Activated CD4-positive, alpha-beta memory T cell treated with anti-CD3 and anti-CD28 coated beads for 36 hours (primary cell): ENCODE data around the gene CLTCL1. TPM values are rescaled to one million over a fixed set of nuclear protein-coding genes. Genes with fewer than 3 reads are reported as not detected.
"Not testable (repeated sequence)": the region's sequence is repeated elsewhere in the genome, so short reads cannot be mapped to it uniquely, and the experiment has no call there.

Source experiments
- CTCF ChIA-PET: fragments of 350-600 bp; sonication (Branson Sonifier 250); formaldehyde crosslinking; loops from one replicate; lab custom pipeline; 2021; ENCODE audit warnings: antibody characterized with exemption, inconsistent platforms; lab: Charles Lee
- POLR2A ChIA-PET: fragments of 350-600 bp; sonication (Branson Sonifier 250); formaldehyde crosslinking; loops from one replicate; lab custom pipeline; 2021; ENCODE audit warnings: antibody characterized with exemption; lab: Charles Lee
- DNase-seq: peaks from one replicate; pipeline ENCODE4 v3.0.0-alpha.2; 2020
- H3K27ac Mint-ChIP-seq: one replicate; pipeline ENCODE4 v1.8.0; 2021; ENCODE audit warnings: mixed read lengths
- H3K27me3 Mint-ChIP-seq: one replicate; pipeline ENCODE4 v1.8.0; 2021; ENCODE audit warnings: mixed read lengths
- H3K36me3 Mint-ChIP-seq: one replicate; pipeline ENCODE4 v1.8.0; 2021; ENCODE audit warnings: mixed read lengths
- H3K4me1 Mint-ChIP-seq: one replicate; pipeline ENCODE4 v1.8.0; 2021; ENCODE audit warnings: low read depth, mixed read lengths
- H3K4me3 Mint-ChIP-seq: one replicate; pipeline ENCODE4 v1.8.0; 2021; ENCODE audit warnings: mild to moderate bottlenecking, mixed read lengths
- H3K9me3 Mint-ChIP-seq: one replicate; pipeline ENCODE4 v1.8.0; 2021; ENCODE audit warnings: mixed read lengths
- intact Hi-C: fragments of 100-400 bp; cut with micrococcal nuclease; formaldehyde crosslinking; loops from one replicate; pipeline ENCODE4 v1.15.1; 2023
- total RNA-seq, 2 experiments: library from RNA; stranded (reverse); gene quantifications; one replicate each; pipeline ENCODE4 v1.2.3, GENCODE V29; 2021

Gene CLTCL1
- total RNA-seq, 2 experiments from 2014 or later, result 1.1 to 1.6 TPM

DNA sequence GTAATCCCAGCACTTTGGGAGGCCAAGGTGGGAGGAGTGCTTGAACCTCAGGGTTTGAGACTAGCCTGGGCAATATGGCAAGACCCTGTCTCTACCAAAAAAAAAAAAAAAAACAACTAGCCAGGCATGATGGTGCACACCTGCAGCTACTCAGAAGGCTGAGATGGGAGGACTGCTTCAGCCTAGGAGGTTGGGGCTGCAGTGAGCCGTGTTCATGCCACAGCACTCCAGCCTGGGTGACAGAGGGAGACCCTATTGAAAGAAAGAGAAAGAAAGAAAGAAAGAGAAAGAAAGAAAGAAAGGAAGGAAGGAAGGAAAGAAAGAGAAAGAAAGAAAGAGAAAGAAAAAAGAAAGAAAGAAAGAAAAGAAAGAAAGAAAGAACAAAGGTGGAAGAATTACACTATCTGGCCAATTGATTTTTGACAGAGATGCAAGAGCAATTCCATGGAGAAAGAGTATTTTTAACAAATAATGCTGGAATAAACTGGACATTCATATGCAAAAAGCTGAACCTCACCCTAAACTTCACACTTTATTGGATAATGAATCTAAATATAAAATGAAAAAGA is 79.1 kb downstream of the CLTCL1 start:
- H3K4me1 Mint-ChIP-seq, result no peaks in the 10 kb centered on the region
- ChIA-PET POLR2A (no interaction called here), CTCF (no interaction called here)
- DNase-seq, result no peak
- no peak overlapping the region for H3K27ac Mint-ChIP-seq
- H3K36me3 Mint-ChIP-seq, result no peaks in the 10 kb centered on the region
- intact Hi-C loops, result no loop called here
- H3K4me3 Mint-ChIP-seq, result no peak overlapping the region
- no peaks in the 10 kb centered on the region for H3K9me3 Mint-ChIP-seq
- peaks cover 9% of the 10 kb centered on the region for H3K27me3 Mint-ChIP-seq

DNA sequence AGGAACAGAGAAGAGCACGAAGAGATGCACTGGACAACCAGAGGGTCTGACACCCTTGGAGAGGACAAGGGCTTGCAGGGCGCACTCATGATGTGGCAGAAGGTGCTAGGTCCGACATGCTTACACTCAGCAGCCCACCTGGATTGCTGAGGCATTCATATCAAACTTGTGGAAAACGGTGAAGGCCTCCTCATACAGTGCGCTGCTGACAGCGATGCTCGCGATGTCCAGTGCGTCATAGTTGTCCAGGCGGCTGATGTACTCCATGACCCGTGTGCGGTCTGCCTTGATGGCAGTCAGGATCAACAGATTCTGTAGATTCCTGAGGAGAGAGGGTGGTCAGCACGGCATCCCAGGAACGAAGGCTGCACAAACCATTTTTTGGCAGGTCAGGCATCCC is 81.3 kb downstream of the CLTCL1 start:
- DNase-seq, result no peak
- CTCF ChIA-PET, result no interaction called here
- H3K4me1 Mint-ChIP-seq, result no peaks in the 10 kb centered on the region
- H3K27ac Mint-ChIP-seq, result no peak overlapping the region
- POLR2A ChIA-PET, result no interaction called here
- intact Hi-C loops, result no loop called here
- H3K4me3 Mint-ChIP-seq, result no peak overlapping the region
- no peaks in the 10 kb centered on the region for H3K36me3 Mint-ChIP-seq
- peaks cover 11% of the 10 kb centered on the region for H3K27me3 Mint-ChIP-seq
- no peaks in the 10 kb centered on the region for H3K9me3 Mint-ChIP-seq

DNA sequence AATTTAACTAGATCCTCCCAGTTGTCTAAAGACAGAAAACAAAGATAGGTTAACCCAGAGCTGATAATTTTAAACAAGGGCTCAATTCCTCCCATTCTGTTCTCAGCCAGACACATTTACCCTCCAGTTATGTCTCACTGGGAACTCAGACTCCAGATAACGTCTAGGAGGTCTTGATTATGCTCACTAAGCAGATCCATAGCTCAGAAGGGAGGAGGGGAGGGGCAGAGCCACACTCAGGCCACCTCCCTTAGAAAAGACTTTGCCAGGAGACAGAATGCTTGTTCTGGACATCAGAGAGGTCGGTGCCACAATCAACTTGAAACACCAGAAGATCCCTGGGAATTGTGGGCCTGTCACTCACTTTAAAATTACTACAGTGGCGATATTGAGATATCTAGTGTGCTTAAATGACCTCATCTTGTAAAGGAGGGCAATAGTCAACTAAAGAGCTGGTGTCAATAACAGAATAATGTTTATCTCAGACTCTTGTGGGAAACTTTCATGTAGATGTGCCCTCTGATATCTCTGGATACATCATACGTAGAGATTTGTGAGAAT is 83.2 kb downstream of the CLTCL1 start:
- CTCF ChIA-PET, result interaction anchor here (0.8 kb wide), 1 partner anchor 78 kb away, joined by 3 read pairs; no protein-coding TSS in a partner anchor
- Mint-ChIP-seq H3K27me3 (peaks cover 11% of the 10 kb centered on the region), H3K4me3 (no peak overlapping the region), H3K9me3 (no peaks in the 10 kb centered on the region), H3K36me3 (no peaks in the 10 kb centered on the region), H3K27ac (no peak overlapping the region), H3K4me1 (no peaks in the 10 kb centered on the region)
- no peak for DNase-seq
- POLR2A ChIA-PET, result no interaction called here
- intact Hi-C loops, result no loop called here

DNA sequence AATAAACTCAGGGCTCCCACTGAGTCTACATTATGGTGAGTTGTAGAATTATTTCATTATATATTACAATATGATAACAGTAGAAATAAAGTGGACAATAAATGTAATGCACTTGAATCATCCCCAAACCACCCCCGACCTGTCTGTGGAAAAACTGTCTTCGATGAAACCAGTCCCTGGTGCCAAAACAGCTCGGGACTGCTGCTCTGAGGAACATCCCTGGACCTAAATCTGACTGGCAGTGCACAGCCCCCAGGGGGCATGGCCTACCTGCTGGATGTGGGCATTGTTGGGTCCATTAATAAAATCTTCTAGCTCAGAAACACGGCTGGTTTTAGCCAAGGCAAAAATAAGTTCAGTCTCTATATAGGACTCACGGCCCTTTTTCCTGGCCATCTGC is 83.6 kb downstream of the CLTCL1 start:
- Mint-ChIP-seq H3K9me3 (no peaks in the 10 kb centered on the region), H3K4me1 (no peaks in the 10 kb centered on the region), H3K4me3 (no peak overlapping the region), H3K27me3 (peaks cover 11% of the 10 kb centered on the region), H3K27ac (no peak overlapping the region), H3K36me3 (no peaks in the 10 kb centered on the region)
- no peak for DNase-seq
- CTCF ChIA-PET, result interaction anchor here (0.8 kb wide), 1 partner anchor 79 kb away, joined by 3 read pairs; no protein-coding TSS in a partner anchor
- POLR2A ChIA-PET, result no interaction called here
- intact Hi-C loops, result no loop called here

DNA sequence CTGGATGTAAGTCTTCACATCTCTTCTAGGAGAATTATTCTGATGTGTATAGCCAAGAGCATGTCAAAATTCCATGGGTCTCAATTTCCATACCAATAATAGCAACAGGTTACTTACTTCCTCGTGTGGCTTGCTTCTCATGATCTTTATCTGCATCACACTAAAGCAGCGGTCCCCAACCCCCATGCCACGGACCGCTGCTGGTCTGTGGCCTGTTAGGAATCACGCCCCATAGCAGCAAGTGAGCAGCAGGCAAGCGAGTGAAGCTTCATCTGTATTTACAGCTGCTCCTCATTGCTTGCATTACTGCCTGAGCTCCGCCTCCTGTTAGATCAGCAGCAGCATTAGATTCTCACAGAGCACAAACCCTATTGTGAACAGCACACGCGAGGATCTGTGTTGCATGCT is 84.1 kb downstream of the CLTCL1 start:
- no peaks in the 10 kb centered on the region for H3K9me3 Mint-ChIP-seq
- H3K27ac Mint-ChIP-seq, result no peak overlapping the region
- ChIA-PET POLR2A (no interaction called here), CTCF (no interaction called here)
- H3K4me1 Mint-ChIP-seq, result no peaks in the 10 kb centered on the region
- H3K4me3 Mint-ChIP-seq, result no peak overlapping the region
- H3K36me3 Mint-ChIP-seq, result no peaks in the 10 kb centered on the region
- peaks cover 11% of the 10 kb centered on the region for H3K27me3 Mint-ChIP-seq
- DNase-seq, result no peak
- intact Hi-C loops, result no loop called here

DNA sequence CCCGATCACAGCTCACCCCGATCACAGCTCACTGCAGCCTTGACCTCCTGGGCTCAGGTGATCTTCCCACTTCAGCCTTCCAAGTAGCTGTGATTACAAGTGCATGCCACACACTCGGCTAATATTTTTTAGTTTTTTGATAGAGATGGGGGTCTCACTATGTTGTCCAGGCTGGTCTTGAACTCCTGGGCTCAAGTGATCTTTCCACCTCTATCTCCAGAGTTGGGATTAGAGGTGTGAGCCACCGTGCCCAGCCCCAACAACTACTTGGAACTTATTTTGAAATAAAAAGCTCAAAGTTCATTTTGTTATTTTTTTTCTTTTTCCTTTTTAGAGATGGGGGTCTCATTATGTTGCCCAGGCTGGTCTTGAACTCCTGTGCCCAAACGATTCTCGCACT is 85.2 kb downstream of the CLTCL1 start:
- ChIA-PET CTCF (no interaction called here), POLR2A (no interaction called here)
- Mint-ChIP-seq H3K9me3 (no peaks in the 10 kb centered on the region), H3K36me3 (no peaks in the 10 kb centered on the region), H3K27ac (no peak overlapping the region), H3K27me3 (peaks cover 10% of the 10 kb centered on the region), H3K4me3 (no peak overlapping the region), H3K4me1 (no peaks in the 10 kb centered on the region)
- no peak for DNase-seq
- intact Hi-C loops, result no loop called here

DNA sequence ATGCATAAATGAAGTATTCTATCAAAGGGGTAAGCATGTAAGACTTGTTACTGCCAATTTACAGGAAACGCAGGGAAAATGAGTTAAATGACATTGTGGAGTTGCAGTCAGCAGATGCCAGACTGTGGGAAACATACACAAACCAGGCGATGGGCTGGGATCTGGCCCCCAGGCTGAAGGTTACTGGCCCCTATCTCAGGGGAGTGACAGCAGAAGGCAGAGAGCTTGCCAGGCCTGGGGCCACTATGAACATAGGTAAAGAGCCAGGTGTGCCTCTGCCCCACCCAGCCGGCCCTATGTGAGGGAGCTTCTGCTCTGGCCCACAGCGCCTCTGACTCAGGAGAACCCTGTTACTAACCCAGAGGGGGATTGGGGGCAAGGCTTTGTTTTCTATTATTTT is 86.9 kb downstream of the CLTCL1 start:
- DNase-seq, result no peak
- peaks cover 5% of the 10 kb centered on the region for H3K27me3 Mint-ChIP-seq
- no peaks in the 10 kb centered on the region for H3K9me3 Mint-ChIP-seq
- no peaks in the 10 kb centered on the region for H3K4me1 Mint-ChIP-seq
- ChIA-PET CTCF (interaction anchor here (1.2 kb wide), 1 partner anchor 9 kb away, joined by 3 read pairs; no protein-coding TSS in a partner anchor), POLR2A (no interaction called here)
- H3K4me3 Mint-ChIP-seq, result no peak overlapping the region
- no peaks in the 10 kb centered on the region for H3K36me3 Mint-ChIP-seq
- intact Hi-C loops, result no loop called here
- no peak overlapping the region for H3K27ac Mint-ChIP-seq

DNA sequence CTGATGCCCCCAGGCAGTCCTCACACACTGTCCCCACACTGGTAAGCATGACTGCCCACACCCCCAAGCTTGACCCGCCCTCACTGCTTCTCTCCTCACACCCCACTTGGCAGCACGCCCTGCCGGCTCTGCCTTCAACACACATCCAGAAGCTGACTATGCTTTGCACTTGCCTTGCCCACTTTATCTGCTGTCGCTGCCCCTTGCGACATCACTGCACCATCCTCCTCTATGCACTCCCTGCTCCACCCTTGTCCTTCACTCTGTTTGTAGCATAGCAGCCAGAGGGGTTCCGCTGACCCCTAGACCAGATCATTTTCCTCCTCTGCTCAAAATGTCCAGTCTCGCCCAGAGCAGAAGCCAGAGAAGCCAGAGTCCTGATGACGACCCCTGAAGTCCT is 87.7 kb downstream of the CLTCL1 start:
- intact Hi-C loops, result no loop called here
- H3K36me3 Mint-ChIP-seq, result no peaks in the 10 kb centered on the region
- no peaks in the 10 kb centered on the region for H3K4me1 Mint-ChIP-seq
- DNase-seq, result no peak
- CTCF ChIA-PET, result no interaction called here
- POLR2A ChIA-PET, result no interaction called here
- H3K27me3 Mint-ChIP-seq, result peaks cover 3% of the 10 kb centered on the region
- H3K27ac Mint-ChIP-seq, result no peak overlapping the region
- H3K9me3 Mint-ChIP-seq, result no peaks in the 10 kb centered on the region
- H3K4me3 Mint-ChIP-seq, result no peak overlapping the region

DNA sequence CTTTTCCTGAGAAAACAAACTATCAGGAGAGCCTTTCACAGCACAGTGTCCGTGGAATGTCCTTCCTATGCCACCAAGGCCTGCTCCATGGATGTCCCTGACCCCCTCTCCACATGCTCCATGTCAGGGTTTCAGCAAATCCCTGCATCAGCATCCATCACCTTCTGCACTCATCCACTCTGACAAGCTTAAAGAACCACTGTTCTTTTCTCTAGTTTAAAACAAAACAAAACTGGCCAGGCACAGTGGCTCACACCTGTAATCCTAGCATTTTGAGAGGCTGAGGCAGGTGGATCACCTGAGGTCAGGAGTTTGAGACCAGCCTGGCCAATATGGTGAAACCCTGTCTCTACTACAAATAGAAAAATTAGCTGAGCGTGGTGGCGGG is 88.7 kb downstream of the CLTCL1 start:
- DNase-seq, H3K36me3 Mint-ChIP-seq, H3K4me3 Mint-ChIP-seq, H3K27me3 Mint-ChIP-seq, POLR2A ChIA-PET, intact Hi-C loops, H3K4me1 Mint-ChIP-seq, H3K9me3 Mint-ChIP-seq, H3K27ac Mint-ChIP-seq: not testable (repeated sequence)
- CTCF ChIA-PET, result interaction anchor here (0.6 kb wide), 1 partner anchor 62 kb away, joined by 3 read pairs; no protein-coding TSS in a partner anchor

DNA sequence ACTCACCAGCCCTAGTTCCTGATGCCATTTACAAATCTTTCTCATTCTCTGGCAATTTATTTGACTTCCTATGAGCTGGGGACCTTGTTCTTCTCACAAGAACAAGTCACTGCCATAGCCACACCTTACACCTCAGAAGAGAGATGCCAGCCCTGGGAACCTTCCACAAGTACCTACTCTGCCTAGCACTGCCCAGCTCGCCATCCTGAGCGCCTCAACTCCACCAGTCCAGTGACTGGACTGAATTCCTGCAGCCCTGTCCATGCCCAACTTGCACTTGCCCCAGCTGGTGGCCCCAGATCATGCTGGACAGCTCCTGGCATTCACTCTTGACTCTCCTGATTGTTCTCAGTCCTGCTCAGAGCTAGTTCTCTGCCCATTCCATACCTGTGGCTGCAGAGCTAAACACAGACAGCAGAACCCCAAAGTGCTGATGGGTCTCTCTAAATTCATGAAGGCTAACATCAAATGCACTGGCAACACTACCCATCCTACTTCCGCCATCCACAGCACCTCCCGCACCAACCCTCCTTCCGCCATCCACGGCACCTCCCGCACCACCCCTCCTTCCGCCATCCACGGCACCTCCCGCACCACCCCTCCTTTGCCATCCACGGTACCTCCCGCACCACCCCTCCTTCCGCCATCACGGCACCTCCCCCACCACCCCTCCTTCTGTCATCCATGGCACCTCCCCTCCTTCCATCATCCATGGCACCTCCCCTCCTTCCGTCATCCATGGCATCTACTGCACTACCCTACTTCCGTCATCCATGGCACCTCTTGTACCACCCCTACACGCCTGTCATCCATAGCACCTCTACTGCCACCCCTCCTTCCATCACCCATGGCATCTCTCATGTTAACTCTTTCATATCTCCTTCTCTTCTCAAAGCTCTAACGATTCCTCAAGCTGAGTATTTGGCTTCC is 89.4 kb downstream of the CLTCL1 start:
- no peaks in the 10 kb centered on the region for H3K9me3 Mint-ChIP-seq
- no peak for DNase-seq
- intact Hi-C loops, result no loop called here
- no peaks in the 10 kb centered on the region for H3K4me1 Mint-ChIP-seq
- ChIA-PET CTCF (interaction anchor here (0.6 kb wide), 1 partner anchor 61 kb away, joined by 3 read pairs; no protein-coding TSS in a partner anchor), POLR2A (no interaction called here)
- H3K27ac Mint-ChIP-seq, result no peak overlapping the region
- H3K4me3 Mint-ChIP-seq, result no peak overlapping the region
- H3K36me3 Mint-ChIP-seq, result no peaks in the 10 kb centered on the region
- no peaks in the 10 kb centered on the region for H3K27me3 Mint-ChIP-seq

DNA sequence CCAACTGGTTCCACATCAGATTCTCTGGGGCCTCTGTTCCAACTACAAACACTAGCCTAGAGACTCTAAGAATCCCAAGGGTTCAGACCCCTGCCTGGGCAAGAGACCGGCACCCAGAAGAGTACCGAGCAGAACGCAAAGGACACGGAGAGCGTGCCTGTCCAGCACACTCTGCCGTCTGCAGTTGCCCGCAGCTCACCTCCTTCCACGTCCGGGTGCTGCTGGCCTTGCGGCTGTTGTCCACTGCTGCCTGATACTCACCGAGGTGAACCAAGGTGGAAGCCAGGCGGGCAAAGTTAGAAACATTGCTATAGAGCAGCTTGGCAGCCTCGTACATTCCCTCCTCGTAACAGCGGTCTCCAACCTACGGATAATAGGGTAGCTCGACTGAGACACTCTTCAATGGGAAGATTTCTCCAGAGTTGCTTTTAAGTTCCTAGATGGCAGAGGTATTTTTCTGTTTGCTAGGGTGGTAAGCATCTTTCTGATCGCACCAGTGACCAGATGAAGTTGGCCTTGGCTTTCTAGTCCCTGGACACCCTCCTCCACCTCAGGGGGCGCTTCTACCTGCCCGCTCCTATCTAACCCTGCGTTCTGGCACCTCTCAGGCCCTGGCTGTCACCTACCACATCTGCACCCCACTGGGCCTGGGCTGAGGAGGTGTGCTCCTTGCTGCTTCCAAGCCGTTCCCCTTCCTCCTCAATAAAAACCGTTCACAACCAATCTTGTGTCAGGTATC is 90.2 kb downstream of the CLTCL1 start:
- Mint-ChIP-seq H3K27ac (no peak overlapping the region), H3K4me3 (no peak overlapping the region), H3K9me3 (no peaks in the 10 kb centered on the region), H3K27me3 (no peaks in the 10 kb centered on the region), H3K4me1 (no peaks in the 10 kb centered on the region), H3K36me3 (no peaks in the 10 kb centered on the region)
- intact Hi-C loops, result no loop called here
- ChIA-PET POLR2A (no interaction called here), CTCF (no interaction called here)
- DNase-seq, result no peak

DNA sequence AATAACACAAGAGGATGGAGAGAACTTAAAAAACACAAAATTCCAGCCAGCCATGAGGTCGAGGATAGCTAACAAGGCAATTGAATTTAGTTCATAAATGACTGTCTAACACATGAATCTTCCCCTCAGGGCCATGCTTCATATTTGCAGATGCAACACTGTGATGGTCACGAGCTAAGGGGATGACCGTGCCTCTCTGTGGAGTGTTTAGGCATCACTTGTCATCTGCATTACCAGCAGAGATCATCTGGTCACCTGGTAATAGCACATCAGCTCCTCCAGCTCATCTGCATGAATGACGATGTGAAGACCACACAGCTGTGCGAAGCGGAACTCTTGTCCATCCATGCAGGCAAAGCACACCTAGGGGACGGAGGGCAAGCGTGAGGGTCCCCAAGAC is 92.0 kb downstream of the CLTCL1 start:
- no peak for DNase-seq
- ChIA-PET POLR2A (no interaction called here), CTCF (no interaction called here)
- H3K36me3 Mint-ChIP-seq, result no peaks in the 10 kb centered on the region
- H3K27ac Mint-ChIP-seq, result no peak overlapping the region
- no peaks in the 10 kb centered on the region for H3K27me3 Mint-ChIP-seq
- intact Hi-C loops, result no loop called here
- H3K4me3 Mint-ChIP-seq, result no peak overlapping the region
- H3K4me1 Mint-ChIP-seq, result peaks cover 7% of the 10 kb centered on the region
- H3K9me3 Mint-ChIP-seq, result no peaks in the 10 kb centered on the region
